ENCODE results near the gene AQP1.

AQP1 gene

DNA sequence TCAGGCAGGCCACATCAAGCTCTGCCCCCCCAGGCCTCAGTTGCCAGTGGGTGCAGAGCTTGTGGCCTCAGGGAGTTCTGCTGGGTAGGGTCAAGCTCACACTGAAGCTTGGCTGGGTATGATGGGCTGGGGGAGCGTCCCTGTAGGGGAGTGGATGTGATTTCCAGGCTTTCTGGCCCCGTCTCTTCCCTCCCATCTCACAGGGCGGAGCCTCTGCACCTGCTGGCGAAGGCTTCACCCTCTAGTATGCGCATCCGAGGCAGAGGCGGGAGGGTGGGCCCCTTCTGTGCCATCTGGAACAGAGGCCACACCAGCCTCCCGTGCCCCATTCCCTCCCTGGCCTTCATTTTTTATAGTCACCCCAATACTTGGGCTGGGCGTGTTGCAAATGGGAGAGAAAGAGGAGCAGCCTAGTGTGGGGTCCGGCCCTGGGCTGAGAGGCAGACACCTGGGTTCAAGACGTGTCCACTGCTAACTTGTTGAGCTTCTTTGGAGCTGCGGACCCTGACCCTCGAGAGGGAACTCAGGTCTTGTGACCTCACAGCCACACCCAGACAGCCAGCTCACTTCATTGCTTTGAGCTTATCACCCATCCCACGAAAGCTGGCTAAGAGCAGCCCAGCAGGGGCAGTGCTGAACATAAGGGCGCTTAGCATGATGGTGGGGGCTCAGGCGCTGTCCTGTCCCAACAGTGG, 2.3 kb downstream of the AQP1 start:
- DNase-seq (ENCODE audit: low read depth): no peak
- H3K4me3 ChIP-seq (ENCODE audit: low read depth, low read length): no peak overlapping the region
- TF ChIP-seq CTCF (IDR thresholded peaks at IDR 0.05; ENCODE audit: control insufficient read depth, extremely low read depth, insufficient read depth): no peak

DNA sequence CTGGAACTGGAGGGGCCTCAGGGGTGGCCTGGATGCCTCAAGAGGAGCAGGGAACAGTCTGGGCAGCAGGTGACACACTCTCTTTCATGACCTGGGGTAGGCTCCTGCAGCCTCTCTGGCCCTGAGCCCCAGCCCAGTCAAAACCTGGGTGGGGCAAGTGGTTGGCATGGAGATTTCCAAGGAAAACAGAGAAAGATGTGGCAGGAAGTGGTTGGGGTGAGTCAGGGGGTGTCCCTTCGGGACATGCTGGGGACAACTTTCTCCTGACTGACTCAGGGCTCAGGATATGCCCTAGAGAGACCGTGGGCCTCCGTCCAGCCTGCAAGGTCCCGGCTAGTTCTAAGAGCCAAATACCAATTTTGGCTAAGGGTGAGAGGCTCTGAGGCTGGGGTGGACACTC, 2.9 kb downstream of the AQP1 start:
- no peak overlapping the region for H3K4me3 ChIP-seq (ENCODE audit: low read depth, low read length)
- DNase-seq (ENCODE audit: low read depth): no peak
- TF ChIP-seq CTCF (IDR thresholded peaks at IDR 0.05; ENCODE audit: control insufficient read depth, extremely low read depth, insufficient read depth): no peak

DNA sequence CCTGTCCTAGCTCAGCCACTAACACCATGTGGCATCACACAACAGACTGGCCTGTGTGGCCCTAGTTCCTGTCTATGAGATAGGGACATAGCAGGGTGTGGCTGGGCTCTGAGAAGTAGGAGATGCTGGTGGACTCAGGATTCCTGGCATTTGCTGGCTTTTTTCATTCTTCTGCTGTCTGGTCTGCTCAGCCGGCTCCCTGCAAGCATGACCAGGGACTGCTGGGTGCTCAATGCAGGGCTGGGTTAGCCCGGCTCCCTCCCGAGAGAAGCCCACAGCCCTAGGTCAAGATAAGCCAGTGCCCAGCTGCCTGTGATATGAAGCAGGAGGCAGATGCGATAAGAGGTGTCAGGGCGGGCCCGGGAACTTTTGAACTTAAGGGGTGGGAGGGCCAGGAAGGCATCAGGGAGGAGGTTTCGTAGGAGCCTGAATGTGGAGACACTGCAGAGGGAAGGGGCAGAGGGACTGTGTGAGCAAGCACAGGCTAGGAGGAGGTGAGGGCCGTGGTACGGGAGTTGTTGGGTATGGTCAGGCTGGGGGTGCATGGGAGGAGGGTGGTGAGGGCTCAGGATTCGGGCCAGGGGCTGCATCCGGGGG, 3.5 kb downstream of the AQP1 start:
- no peak for DNase-seq (ENCODE audit: low read depth)
- TF ChIP-seq CTCF (IDR thresholded peaks at IDR 0.05; ENCODE audit: control insufficient read depth, extremely low read depth, insufficient read depth): no peak
- H3K4me3 ChIP-seq (ENCODE audit: low read depth, low read length): no peak overlapping the region

GRCh38 chr7:30915751-30916150, 4.1 kb downstream of the AQP1 start:
- no peak for TF ChIP-seq CTCF (IDR thresholded peaks at IDR 0.05; ENCODE audit: control insufficient read depth, extremely low read depth, insufficient read depth)
- no peak overlapping the region for H3K4me3 ChIP-seq (ENCODE audit: low read depth, low read length)
- no peak for DNase-seq (ENCODE audit: low read depth)

- no peak for DNase-seq (ENCODE audit: low read depth)
- H3K4me3 ChIP-seq (ENCODE audit: low read depth, low read length): no peak overlapping the region
- no peak for TF ChIP-seq CTCF (IDR thresholded peaks at IDR 0.05; ENCODE audit: control insufficient read depth, extremely low read depth, insufficient read depth)
Measured at GRCh38 chr7:30916255-30916654, 4.6 kb downstream of the AQP1 start.

DNA sequence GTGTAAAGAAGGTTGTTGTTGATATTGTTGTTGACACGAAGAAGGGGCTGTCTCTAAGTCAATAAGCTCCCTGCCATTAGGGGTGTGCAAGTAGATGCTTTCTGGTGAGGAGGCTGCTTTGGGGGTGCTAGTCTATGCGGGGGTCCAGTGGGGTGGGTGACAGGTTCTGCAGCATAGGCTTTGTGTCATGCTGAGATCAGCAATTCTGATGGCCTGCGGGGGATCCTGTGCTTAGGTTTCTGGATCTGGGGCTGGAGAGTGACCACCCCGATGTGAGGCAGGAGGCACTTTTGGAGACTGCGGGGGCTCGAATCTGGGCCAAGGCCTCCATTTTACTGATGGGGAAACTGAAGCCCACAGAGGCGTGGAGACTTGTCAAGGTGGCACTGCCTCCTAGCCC, 5.1 kb downstream of the AQP1 start:
- no peak overlapping the region for H3K4me3 ChIP-seq (ENCODE audit: low read depth, low read length)
- TF ChIP-seq CTCF (IDR thresholded peaks at IDR 0.05; ENCODE audit: control insufficient read depth, extremely low read depth, insufficient read depth): no peak
- DNase-seq (ENCODE audit: low read depth): no peak

All from LNCaP clone FGC (cell line).